Neuronal stem cell (in vitro differentiated cells): ENCODE results near the gene ZIC2.

Experiments used
- DNase-seq: peaks from one replicate; pipeline ENCODE4 v3.0.0-alpha.2; 2013; ENCODE audit warnings: low spot score
- H2AFZ ChIP-seq: one replicate; pipeline ENCODE4 v1.6.1; 2013; ENCODE audit warnings: mild to moderate bottlenecking, low read length, inconsistent platforms
- H2AK5ac ChIP-seq: 2 replicates; pipeline ENCODE4 v1.6.1; 2013; ENCODE audit warnings: low read depth, mild to moderate bottlenecking, inconsistent platforms, low read length, moderate library complexity, mixed read lengths
- H2BK120ac ChIP-seq: 2 replicates; pipeline ENCODE4 v1.6.1; 2013; ENCODE audit warnings: low read depth, mild to moderate bottlenecking, inconsistent platforms, low read length, moderate library complexity, mixed read lengths
- H2BK12ac ChIP-seq: one replicate; pipeline ENCODE4 v1.6.1; 2013; ENCODE audit warnings: low read length, inconsistent platforms
- H2BK15ac ChIP-seq: 2 replicates; pipeline ENCODE4 v1.6.1; 2013; ENCODE audit warnings: mild to moderate bottlenecking, low read length, inconsistent platforms, mixed read lengths
- H2BK5ac ChIP-seq: one replicate; pipeline ENCODE4 v1.6.1; 2013; ENCODE audit warnings: inconsistent platforms, mild to moderate bottlenecking, low read length, moderate library complexity
- H3K14ac ChIP-seq: one replicate; pipeline ENCODE4 v1.6.1; 2013; ENCODE audit warnings: low read length, inconsistent platforms
- H3K18ac ChIP-seq: 2 replicates; pipeline ENCODE4 v1.6.1; 2013; ENCODE audit warnings: low read length, inconsistent platforms
- H3K23ac ChIP-seq: 2 replicates; pipeline ENCODE4 v1.6.1; 2013; ENCODE audit warnings: low read depth, mild to moderate bottlenecking, mixed read lengths, low read length, inconsistent platforms; ENCODE audit not compliant: poor library complexity
- H3K27ac ChIP-seq: replicated peaks from 3 replicates; pipeline ENCODE4 v1.5.1; 2013; ENCODE audit warnings: low read length, inconsistent platforms
- H3K27me3 ChIP-seq, 3 experiments: 2 replicates each; pipeline ENCODE4 v1.6.1; 2013; ENCODE audit warnings: low read length in 3 of 3, mild to moderate bottlenecking in 2 of 3, inconsistent platforms in 1 of 3, low read depth in 1 of 3, mixed read lengths in 1 of 3, moderate library complexity in 1 of 3; ENCODE audit not compliant: control insufficient read depth in 3 of 3, insufficient read depth in 3 of 3
- H3K36me3 ChIP-seq, 2 donors: replicated peaks in 1 of 2; 2 replicates each; pipeline ENCODE4 v1.6.1; 2013; ENCODE audit warnings: low read length in 2 of 2; ENCODE audit not compliant: control insufficient read depth in 2 of 2, insufficient read depth in 2 of 2
- H3K4ac ChIP-seq: 2 replicates; pipeline ENCODE4 v1.6.1; 2013; ENCODE audit warnings: inconsistent platforms, mild to moderate bottlenecking, low read length, moderate library complexity
- H3K4me1 ChIP-seq, 2 donors: 1 replicate in 1 of 2; 2 replicates in 1 of 2; pipeline ENCODE4 v1.6.1; 2013; ENCODE audit warnings: low read length in 2 of 2, low read depth in 1 of 2; ENCODE audit not compliant: control insufficient read depth in 2 of 2, insufficient read depth in 1 of 2
- H3K4me2 ChIP-seq: one replicate; pipeline ENCODE4 v1.6.1; 2013; ENCODE audit warnings: mild to moderate bottlenecking, low read length, inconsistent platforms; ENCODE audit not compliant: insufficient read depth, poor library complexity, severe bottlenecking
- H3K4me3 ChIP-seq, 2 donors: 2 replicates each; pipeline ENCODE4 v1.5.1; 2013; ENCODE audit warnings: low read length in 2 of 2, mild to moderate bottlenecking in 2 of 2, inconsistent platforms in 1 of 2, moderate library complexity in 1 of 2
- H3K79me1 ChIP-seq: one replicate; pipeline ENCODE4 v1.6.1; 2013; ENCODE audit warnings: low read depth, mild to moderate bottlenecking, inconsistent platforms, low read length, moderate library complexity
- H3K9ac ChIP-seq: one replicate; pipeline ENCODE4 v1.6.1; 2013; ENCODE audit warnings: mild to moderate bottlenecking, low read depth, low read length, inconsistent platforms; ENCODE audit not compliant: poor library complexity
- H3K9me3 ChIP-seq, 2 donors: replicated peaks in 1 of 2; 2 replicates each; pipeline versions ENCODE3 to v1.6.1; 2013; ENCODE audit warnings: low read length in 2 of 2, mild to moderate bottlenecking in 2 of 2, inconsistent platforms in 1 of 2, low read depth in 1 of 2, mixed read lengths in 1 of 2, moderate library complexity in 1 of 2; ENCODE audit not compliant: control insufficient read depth in 2 of 2, insufficient read depth in 1 of 2
- H4K8ac ChIP-seq: one replicate; pipeline ENCODE4 v1.6.1; 2013; ENCODE audit warnings: low read depth, mild to moderate bottlenecking, inconsistent platforms, low read length, moderate library complexity
- H4K91ac ChIP-seq: one replicate; pipeline ENCODE4 v1.6.1; 2013; ENCODE audit warnings: low read length, low read depth, mild to moderate bottlenecking, inconsistent platforms; ENCODE audit not compliant: poor library complexity
- WGBS, 2 donors: extraction: QIAGEN DNeasy Blood & Tissue Kit; methylation state at CpG; one replicate each; pipeline ENCODE4 v1.1.7; 2013; ENCODE audit warnings: missing lambda C conversion rate in 2 of 2, mixed read lengths in 1 of 2; ENCODE audit not compliant: insufficient read length in 2 of 2, insufficient replicate concordance in 1 of 2; ENCODE audit errors: extremely low coverage in 2 of 2; 5-methylcytosine and 5-hydroxymethylcytosine counted together

ZIC2 gene

GRCh38 chr13:99991828-99992775 lies 10.5 kb downstream of the ZIC2 start:
- Histone ChIP-seq H3K4me3 (peak overlapping the region in 1 of 2 donors; percentile 30), H2AFZ (peak overlapping the region; percentile 74), H3K18ac (no peak overlapping the region), H3K36me3 (peaks cover 0 to 25% of the 10 kb centered on the region in 2 donors), H3K9me3 (peaks cover 0 to 3% of the 10 kb centered on the region in 2 donors), H2AK5ac (no peak overlapping the region), H3K27me3 (peaks cover 15 to 72% (median 43%) of the 10 kb centered on the region in 3 experiments), H3K14ac (no peak overlapping the region), H3K27ac (no peak overlapping the region), H2BK15ac (no peak overlapping the region), H3K9ac (no peak overlapping the region), H4K91ac (no peak overlapping the region), H2BK120ac (no peak overlapping the region), H4K8ac (no peak overlapping the region), H2BK12ac (no peak overlapping the region), H3K23ac (no peak overlapping the region), H3K4me2 (peak overlapping the region; percentile 41), H3K79me1 (peaks cover 6% of the 10 kb centered on the region), H2BK5ac (no peak overlapping the region), H3K4me1 (peaks cover 31 to 54% of the 10 kb centered on the region in 2 donors), H3K4ac (no peak overlapping the region)
- no CpG with 5 or more reads among the region's 36 CpGs for WGBS, 2 donors
- DNase-seq: peak; percentile 76

- Histone ChIP-seq H2BK15ac (no peak overlapping the region), H2BK12ac (no peak overlapping the region), H3K9ac (no peak overlapping the region), H4K91ac (no peak overlapping the region), H2BK5ac (no peak overlapping the region), H3K4me2 (no peak overlapping the region), H3K27me3 (peaks cover 17 to 78% (median 45%) of the 10 kb centered on the region in 3 experiments), H3K23ac (no peak overlapping the region), H3K4me1 (peaks cover 24 to 46% of the 10 kb centered on the region in 2 donors), H3K27ac (no peak overlapping the region), H3K4ac (no peak overlapping the region), H2BK120ac (no peak overlapping the region), H4K8ac (no peak overlapping the region), H3K79me1 (peaks cover 6% of the 10 kb centered on the region), H3K36me3 (peaks cover 0 to 16% of the 10 kb centered on the region in 2 donors), H2AFZ (no peak overlapping the region), H3K18ac (no peak overlapping the region), H3K9me3 (peaks cover 0 to 3% of the 10 kb centered on the region in 2 donors), H3K4me3 (no peak overlapping the region), H2AK5ac (no peak overlapping the region), H3K14ac (no peak overlapping the region)
- peak; percentile 21 for DNase-seq
- WGBS, 2 donors: no CpG with 5 or more reads among the region's 3 CpGs
These were observed 11.4 kb downstream of the ZIC2 start for GRCh38 chr13:99992949-99993351.

GRCh38 chr13:99993660-99994637 lies 12.4 kb downstream of the ZIC2 start:
- peaks cover 19 to 40% of the 10 kb centered on the region in 2 donors for H3K4me1 ChIP-seq

More at GRCh38 chr13:99993660-99994637, 12.4 kb downstream of the ZIC2 start:
- H3K4ac ChIP-seq: no peak overlapping the region
- H3K36me3 ChIP-seq: peaks cover 0 to 13% of the 10 kb centered on the region in 2 donors
- WGBS, 2 donors: no CpG with 5 or more reads among the region's 9 CpGs
- no peak overlapping the region for H2BK12ac ChIP-seq
- peaks cover 6% of the 10 kb centered on the region for H3K79me1 ChIP-seq
- no peak overlapping the region for H4K8ac ChIP-seq
- H3K18ac ChIP-seq: no peak overlapping the region
- H3K4me2 ChIP-seq: no peak overlapping the region
- no peak overlapping the region for H2BK15ac ChIP-seq
- H3K27ac ChIP-seq: no peak overlapping the region
- no peak overlapping the region for H3K9ac ChIP-seq
- H3K23ac ChIP-seq: no peak overlapping the region
- no peak overlapping the region for H3K4me3 ChIP-seq
- H3K9me3 ChIP-seq: peaks cover 0 to 3% of the 10 kb centered on the region in 2 donors
- peaks cover 16 to 72% (median 50%) of the 10 kb centered on the region in 3 experiments for H3K27me3 ChIP-seq
- no peak overlapping the region for H2BK120ac ChIP-seq
- peak; percentile 35 for DNase-seq
- H2BK5ac ChIP-seq: no peak overlapping the region
- H4K91ac ChIP-seq: no peak overlapping the region
- no peak overlapping the region for H3K14ac ChIP-seq
- H2AK5ac ChIP-seq: no peak overlapping the region
- H2AFZ ChIP-seq: no peak overlapping the region
